NB4 (cell line): Measurements from ENCODE around the gene ACADVL.

Experiments
- POLR2A ChIP-seq: IDR thresholded peaks from 2 replicates; pipeline ENCODE4 v1.6.1; 2011; ENCODE audit warnings: mild to moderate bottlenecking; ENCODE audit not compliant: insufficient read length; ENCODE audit errors: extremely low read depth
- TF ChIP-seq, protein P1 (sequence below): IDR thresholded peaks from one replicate; pipeline ENCODE4 v1.5.1; 2012; ENCODE audit warnings: low read depth, low read length

DNA sequence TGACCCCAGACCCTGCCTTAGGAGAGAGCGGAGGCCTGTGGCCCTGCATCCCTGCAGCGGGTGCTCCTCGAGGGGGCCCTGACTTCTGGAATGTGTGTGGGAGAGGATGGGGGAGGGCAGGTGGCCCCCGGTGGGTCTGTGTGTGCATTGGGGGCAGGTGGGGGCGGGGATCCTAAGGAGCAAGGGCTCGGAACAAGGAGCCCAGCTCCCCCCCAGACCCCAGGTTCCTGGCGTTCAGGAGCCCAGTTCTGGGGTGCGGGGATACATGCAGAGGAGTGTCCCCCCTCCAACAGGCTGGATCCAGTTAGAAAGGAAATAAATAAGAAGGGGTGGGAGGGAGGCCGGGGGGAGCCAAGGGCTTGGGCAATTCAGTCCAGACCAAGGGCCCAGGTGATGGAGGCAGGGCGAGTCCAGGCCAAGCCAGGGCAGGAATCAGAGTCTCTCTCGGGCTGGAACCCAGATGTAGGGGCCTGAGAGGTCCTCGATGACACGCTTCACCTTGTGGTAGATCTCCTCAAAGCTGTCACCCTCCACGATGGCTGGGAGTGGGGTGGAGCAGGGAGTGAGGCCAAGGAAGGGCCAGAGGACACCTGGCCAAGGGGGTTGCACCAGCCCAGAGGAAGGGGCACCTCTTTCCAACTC is 29.3 kb upstream of the ACADVL start:
- TF ChIP-seq POLR2A, result no peak
- TF ChIP-seq, protein P1, sequence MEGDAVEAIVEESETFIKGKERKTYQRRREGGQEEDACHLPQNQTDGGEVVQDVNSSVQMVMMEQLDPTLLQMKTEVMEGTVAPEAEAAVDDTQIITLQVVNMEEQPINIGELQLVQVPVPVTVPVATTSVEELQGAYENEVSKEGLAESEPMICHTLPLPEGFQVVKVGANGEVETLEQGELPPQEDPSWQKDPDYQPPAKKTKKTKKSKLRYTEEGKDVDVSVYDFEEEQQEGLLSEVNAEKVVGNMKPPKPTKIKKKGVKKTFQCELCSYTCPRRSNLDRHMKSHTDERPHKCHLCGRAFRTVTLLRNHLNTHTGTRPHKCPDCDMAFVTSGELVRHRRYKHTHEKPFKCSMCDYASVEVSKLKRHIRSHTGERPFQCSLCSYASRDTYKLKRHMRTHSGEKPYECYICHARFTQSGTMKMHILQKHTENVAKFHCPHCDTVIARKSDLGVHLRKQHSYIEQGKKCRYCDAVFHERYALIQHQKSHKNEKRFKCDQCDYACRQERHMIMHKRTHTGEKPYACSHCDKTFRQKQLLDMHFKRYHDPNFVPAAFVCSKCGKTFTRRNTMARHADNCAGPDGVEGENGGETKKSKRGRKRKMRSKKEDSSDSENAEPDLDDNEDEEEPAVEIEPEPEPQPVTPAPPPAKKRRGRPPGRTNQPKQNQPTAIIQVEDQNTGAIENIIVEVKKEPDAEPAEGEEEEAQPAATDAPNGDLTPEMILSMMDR, result no peak
